ENCODE measurements around the gene OR4M1. TPM values are rescaled to one million over a fixed set of nuclear protein-coding genes. Genes with fewer than 3 reads are reported as not detected.
"Not testable (repeated sequence)": the region's sequence is repeated elsewhere in the genome, so short reads cannot be mapped to it uniquely, and the experiment has no call there.

Gene OR4M1
- total and polyA plus RNA-seq, 9 of the 15 experiments (the other 6 are each of a cell fraction or from before 2014, with no cell fraction given) = not detected

DNA sequence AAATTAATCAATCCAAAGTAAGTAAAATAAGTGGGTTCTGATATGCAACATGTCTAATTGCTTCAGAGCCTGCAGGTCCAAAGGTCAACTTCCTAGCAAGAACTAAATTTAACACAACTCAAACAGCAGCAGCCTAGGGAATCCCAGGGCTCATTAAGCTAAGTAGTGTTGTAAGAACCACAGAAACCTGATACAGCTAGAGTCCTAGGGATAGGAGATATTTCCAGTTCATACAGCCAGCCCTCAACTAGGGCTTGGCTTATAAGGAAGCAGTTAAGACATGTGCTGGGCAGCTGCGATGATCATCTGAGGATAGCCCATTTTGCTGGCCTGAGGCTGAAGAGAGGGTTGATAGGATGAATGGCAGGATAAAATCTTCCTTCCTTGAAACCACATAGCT, 30.0 kb upstream of the OR4M1 start, which contains the start of gene OR4Q3:
OR4Q3 (plus strand) TSS at position 316 of the 400 bp plus-strand sequence.
- no peaks in the 10 kb centered on the region for H3K9me3 ChIP-seq (replicated peaks; ENCODE audit: control insufficient read depth, insufficient read depth, low read depth, low read length)
- H3K9ac ChIP-seq (ENCODE audit: insufficient read depth in 1 of 2, low read depth in 2 of 2, low read length in 2 of 2) = no peak within 1 kb of the TSS
- FAIRE-seq (no peak), ATAC-seq (no peak), DNase-seq (ENCODE audit: extremely low read depth in 1 of 4, low spot score in 3 of 4) (no peak)
- no peak within 1 kb of the TSS for H3K4me3 ChIP-seq
- no peak within 1 kb of the TSS for H2AFZ ChIP-seq (ENCODE audit: low read depth, low read length)
- POLR2A ChIA-PET = no interaction called here
- no peaks in the 10 kb centered on the region for H3K4me1 ChIP-seq (replicated peaks in 1 of 2; ENCODE audit: control insufficient read depth in 2 of 2, insufficient read depth in 2 of 2, low read length in 2 of 2)
- no peaks in the 10 kb centered on the region for H3K36me3 ChIP-seq (ENCODE audit: control insufficient read depth, insufficient read depth, low read length)
- CTCF ChIA-PET (ENCODE audit: low intra/inter-chr PET ratio) = no interaction called here
- H3K79me2 ChIP-seq (ENCODE audit: control insufficient read depth, insufficient read depth, low read length) = no peaks in the 10 kb centered on the region
- H3K4me2 ChIP-seq (ENCODE audit: insufficient read depth, low read length) = no peak within 1 kb of the TSS
- TF ChIP-seq KAT7 (CRISPR knock-in tag; IDR thresholded peaks at IDR 0.05; ENCODE audit: borderline replicate concordance) (no peak), ZNF121 (CRISPR knock-in tag; conservative IDR thresholded peaks at IDR 0.05) (no peak), MAFF (IDR thresholded peaks at IDR 0.05; ENCODE audit: low read length) (no peak), EZH2 (IDR thresholded peaks at IDR 0.05; ENCODE audit: borderline replicate concordance, low read depth, low read length) (no peak), CLOCK (CRISPR knock-in tag; IDR thresholded peaks at IDR 0.05; ENCODE audit: borderline replicate concordance) (no peak), BDP1 (IDR thresholded peaks at IDR 0.05; ENCODE audit: insufficient read depth, insufficient read length) (no peak)
- in situ Hi-C loops (cut with MboI) (no loop called here), intact Hi-C loops (cut with micrococcal nuclease) (no loop called here)
- H3K27me3 ChIP-seq (ENCODE audit: control insufficient read depth in 2 of 2, insufficient read depth in 2 of 2, low read length in 2 of 2) = no peaks in the 10 kb centered on the region
- H3K27ac ChIP-seq (ENCODE audit: extremely low read depth, low read depth, low read length) = no peak within 1 kb of the TSS
- no peaks in the 10 kb centered on the region for H4K20me1 ChIP-seq (replicated peaks; ENCODE audit: control insufficient read depth, insufficient read depth, low read length)
- no TSS peak for BruUV-seq (replicated peaks)
- H3K9me1 ChIP-seq (ENCODE audit: control insufficient read depth, insufficient read depth, low read length) = no peaks in the 10 kb centered on the region
- WGBS (ENCODE audit: insufficient coverage, low coverage, missing lambda C conversion rate) = 15% methylated on average over 1 of the region's 1 CpG

GRCh38 chr14:19752316-19752715, 21.0 kb upstream of the OR4M1 start:
- ATAC-seq; H3K4me2 ChIP-seq (ENCODE audit: insufficient read depth, low read length); FAIRE-seq; H3K27me3 ChIP-seq (ENCODE audit: control insufficient read depth in 2 of 2, insufficient read depth in 2 of 2, low read length in 2 of 2); H3K79me2 ChIP-seq (ENCODE audit: control insufficient read depth, insufficient read depth, low read length); H2AFZ ChIP-seq (ENCODE audit: low read depth, low read length); BruUV-seq (replicated peaks); H3K27ac ChIP-seq (ENCODE audit: extremely low read depth, low read depth, low read length); H3K4me3 ChIP-seq; in situ Hi-C loops (cut with MboI); H3K9me1 ChIP-seq (ENCODE audit: control insufficient read depth, insufficient read depth, low read length); DNase-seq (ENCODE audit: extremely low read depth in 1 of 4, low spot score in 3 of 4); intact Hi-C loops (cut with micrococcal nuclease); H3K4me1 ChIP-seq (replicated peaks in 1 of 2; ENCODE audit: control insufficient read depth in 2 of 2, insufficient read depth in 2 of 2, low read length in 2 of 2); H3K36me3 ChIP-seq (ENCODE audit: control insufficient read depth, insufficient read depth, low read length); H3K9me3 ChIP-seq (replicated peaks; ENCODE audit: control insufficient read depth, insufficient read depth, low read depth, low read length); POLR2A ChIA-PET; H4K20me1 ChIP-seq (replicated peaks; ENCODE audit: control insufficient read depth, insufficient read depth, low read length); H3K9ac ChIP-seq (ENCODE audit: insufficient read depth in 1 of 2, low read depth in 2 of 2, low read length in 2 of 2); CTCF ChIA-PET (ENCODE audit: low intra/inter-chr PET ratio): not testable (repeated sequence)
